Neuronal stem cell (in vitro differentiated cells): Measurements from ENCODE around the gene HTD2.

ENCODE experiments used
- DNase-seq: peaks from one replicate; pipeline ENCODE4 v3.0.0-alpha.2; 2013; ENCODE audit warnings: low spot score
- H2AFZ ChIP-seq: one replicate; pipeline ENCODE4 v1.6.1; 2013; ENCODE audit warnings: mild to moderate bottlenecking, low read length, inconsistent platforms
- H2AK5ac ChIP-seq: 2 replicates; pipeline ENCODE4 v1.6.1; 2013; ENCODE audit warnings: low read depth, mild to moderate bottlenecking, inconsistent platforms, low read length, moderate library complexity, mixed read lengths
- H2BK120ac ChIP-seq: 2 replicates; pipeline ENCODE4 v1.6.1; 2013; ENCODE audit warnings: low read depth, mild to moderate bottlenecking, inconsistent platforms, low read length, moderate library complexity, mixed read lengths
- H2BK12ac ChIP-seq: one replicate; pipeline ENCODE4 v1.6.1; 2013; ENCODE audit warnings: low read length, inconsistent platforms
- H2BK15ac ChIP-seq: 2 replicates; pipeline ENCODE4 v1.6.1; 2013; ENCODE audit warnings: mild to moderate bottlenecking, low read length, inconsistent platforms, mixed read lengths
- H2BK5ac ChIP-seq: one replicate; pipeline ENCODE4 v1.6.1; 2013; ENCODE audit warnings: inconsistent platforms, mild to moderate bottlenecking, low read length, moderate library complexity
- H3K14ac ChIP-seq: one replicate; pipeline ENCODE4 v1.6.1; 2013; ENCODE audit warnings: low read length, inconsistent platforms
- H3K18ac ChIP-seq: 2 replicates; pipeline ENCODE4 v1.6.1; 2013; ENCODE audit warnings: low read length, inconsistent platforms
- H3K23ac ChIP-seq: 2 replicates; pipeline ENCODE4 v1.6.1; 2013; ENCODE audit warnings: low read depth, mild to moderate bottlenecking, mixed read lengths, low read length, inconsistent platforms; ENCODE audit not compliant: poor library complexity
- H3K27ac ChIP-seq: replicated peaks from 3 replicates; pipeline ENCODE4 v1.5.1; 2013; ENCODE audit warnings: low read length, inconsistent platforms
- H3K27me3 ChIP-seq, 3 experiments: 2 replicates each; pipeline ENCODE4 v1.6.1; 2013; ENCODE audit warnings: low read length in 3 of 3, mild to moderate bottlenecking in 2 of 3, inconsistent platforms in 1 of 3, low read depth in 1 of 3, mixed read lengths in 1 of 3, moderate library complexity in 1 of 3; ENCODE audit not compliant: control insufficient read depth in 3 of 3, insufficient read depth in 3 of 3
- H3K36me3 ChIP-seq, 2 donors: replicated peaks in 1 of 2; 2 replicates each; pipeline ENCODE4 v1.6.1; 2013; ENCODE audit warnings: low read length in 2 of 2; ENCODE audit not compliant: control insufficient read depth in 2 of 2, insufficient read depth in 2 of 2
- H3K4ac ChIP-seq: 2 replicates; pipeline ENCODE4 v1.6.1; 2013; ENCODE audit warnings: inconsistent platforms, mild to moderate bottlenecking, low read length, moderate library complexity
- H3K4me1 ChIP-seq, 2 donors: 1 replicate in 1 of 2; 2 replicates in 1 of 2; pipeline ENCODE4 v1.6.1; 2013; ENCODE audit warnings: low read length in 2 of 2, low read depth in 1 of 2; ENCODE audit not compliant: control insufficient read depth in 2 of 2, insufficient read depth in 1 of 2
- H3K4me2 ChIP-seq: one replicate; pipeline ENCODE4 v1.6.1; 2013; ENCODE audit warnings: mild to moderate bottlenecking, low read length, inconsistent platforms; ENCODE audit not compliant: insufficient read depth, poor library complexity, severe bottlenecking
- H3K4me3 ChIP-seq, 2 donors: 2 replicates each; pipeline ENCODE4 v1.5.1; 2013; ENCODE audit warnings: low read length in 2 of 2, mild to moderate bottlenecking in 2 of 2, inconsistent platforms in 1 of 2, moderate library complexity in 1 of 2
- H3K79me1 ChIP-seq: one replicate; pipeline ENCODE4 v1.6.1; 2013; ENCODE audit warnings: low read depth, mild to moderate bottlenecking, inconsistent platforms, low read length, moderate library complexity
- H3K9ac ChIP-seq: one replicate; pipeline ENCODE4 v1.6.1; 2013; ENCODE audit warnings: mild to moderate bottlenecking, low read depth, low read length, inconsistent platforms; ENCODE audit not compliant: poor library complexity
- H3K9me3 ChIP-seq, 2 donors: replicated peaks in 1 of 2; 2 replicates each; pipeline versions ENCODE3 to v1.6.1; 2013; ENCODE audit warnings: low read length in 2 of 2, mild to moderate bottlenecking in 2 of 2, inconsistent platforms in 1 of 2, low read depth in 1 of 2, mixed read lengths in 1 of 2, moderate library complexity in 1 of 2; ENCODE audit not compliant: control insufficient read depth in 2 of 2, insufficient read depth in 1 of 2
- H4K8ac ChIP-seq: one replicate; pipeline ENCODE4 v1.6.1; 2013; ENCODE audit warnings: low read depth, mild to moderate bottlenecking, inconsistent platforms, low read length, moderate library complexity
- H4K91ac ChIP-seq: one replicate; pipeline ENCODE4 v1.6.1; 2013; ENCODE audit warnings: low read length, low read depth, mild to moderate bottlenecking, inconsistent platforms; ENCODE audit not compliant: poor library complexity
- WGBS, 2 donors: extraction: QIAGEN DNeasy Blood & Tissue Kit; methylation state at CpG; one replicate each; pipeline ENCODE4 v1.1.7; 2013; ENCODE audit warnings: missing lambda C conversion rate in 2 of 2, mixed read lengths in 1 of 2; ENCODE audit not compliant: insufficient read length in 2 of 2, insufficient replicate concordance in 1 of 2; ENCODE audit errors: extremely low coverage in 2 of 2; 5-methylcytosine and 5-hydroxymethylcytosine counted together

Gene HTD2

GRCh38 chr3:58351920-58352319 is 45.6 kb downstream of the HTD2 start:
- Histone ChIP-seq H2AFZ (no peak overlapping the region), H2BK5ac (no peak overlapping the region), H3K18ac (no peak overlapping the region), H4K8ac (no peak overlapping the region), H3K4me1 (no peaks in the 10 kb centered on the region), H3K14ac (no peak overlapping the region), H2AK5ac (no peak overlapping the region), H3K4me2 (no peak overlapping the region), H3K27ac (no peak overlapping the region), H3K9ac (no peak overlapping the region), H3K36me3 (no peaks in the 10 kb centered on the region), H3K23ac (no peak overlapping the region), H3K4me3 (no peak overlapping the region), H2BK120ac (no peak overlapping the region), H3K79me1 (no peaks in the 10 kb centered on the region), H3K27me3 (no peaks in the 10 kb centered on the region), H3K9me3 (no peaks in the 10 kb centered on the region), H4K91ac (no peak overlapping the region), H3K4ac (no peak overlapping the region), H2BK12ac (no peak overlapping the region), H2BK15ac (no peak overlapping the region)
- no peak for DNase-seq
- no CpG with 5 or more reads among the region's 3 CpGs for WGBS, 2 donors

- H3K79me1 ChIP-seq = no peaks in the 10 kb centered on the region
- no peak overlapping the region for H3K23ac ChIP-seq
- H2BK12ac ChIP-seq = no peak overlapping the region
- no peaks in the 10 kb centered on the region for H3K9me3 ChIP-seq
- DNase-seq = no peak
- no peaks in the 10 kb centered on the region for H3K4me1 ChIP-seq
- no peaks in the 10 kb centered on the region for H3K36me3 ChIP-seq
- no peak overlapping the region for H3K14ac ChIP-seq
- H3K27ac ChIP-seq = no peak overlapping the region
- no peak overlapping the region for H3K4me3 ChIP-seq
- H3K27me3 ChIP-seq = no peaks in the 10 kb centered on the region
- no peak overlapping the region for H2BK5ac ChIP-seq
- H2BK120ac ChIP-seq = no peak overlapping the region
- H4K91ac ChIP-seq = no peak overlapping the region
- no CpG with 5 or more reads among the region's 6 CpGs for WGBS, 2 donors
- no peak overlapping the region for H2AK5ac ChIP-seq
- no peak overlapping the region for H3K4ac ChIP-seq
- H3K18ac ChIP-seq = no peak overlapping the region
- H2BK15ac ChIP-seq = no peak overlapping the region
- H3K9ac ChIP-seq = no peak overlapping the region
- no peak overlapping the region for H4K8ac ChIP-seq
- H3K4me2 ChIP-seq = no peak overlapping the region
- H2AFZ ChIP-seq = no peak overlapping the region
Observed at GRCh38 chr3:58352626-58353025, 46.3 kb downstream of the HTD2 start.

- Histone ChIP-seq H3K4me3 (no peak overlapping the region), H3K4me2 (no peak overlapping the region), H3K9me3 (no peaks in the 10 kb centered on the region), H3K27ac (no peak overlapping the region), H2AFZ (no peak overlapping the region), H2BK15ac (no peak overlapping the region), H3K23ac (no peak overlapping the region), H3K18ac (no peak overlapping the region), H3K14ac (no peak overlapping the region), H4K8ac (no peak overlapping the region), H2BK5ac (no peak overlapping the region), H3K79me1 (no peaks in the 10 kb centered on the region), H3K36me3 (no peaks in the 10 kb centered on the region), H2BK120ac (no peak overlapping the region), H3K27me3 (no peaks in the 10 kb centered on the region), H2AK5ac (no peak overlapping the region), H3K4ac (no peak overlapping the region), H3K4me1 (no peaks in the 10 kb centered on the region), H2BK12ac (no peak overlapping the region), H4K91ac (no peak overlapping the region), H3K9ac (no peak overlapping the region)
- no peak for DNase-seq
- no CpG with 5 or more reads among the region's 8 CpGs for WGBS, 2 donors
Observed at GRCh38 chr3:58353722-58354553, 47.6 kb downstream of the HTD2 start.

- H2AK5ac ChIP-seq = no peak overlapping the region
- H3K4me3 ChIP-seq = no peak overlapping the region
- no peak overlapping the region for H3K27ac ChIP-seq
- no peak overlapping the region for H3K14ac ChIP-seq
- no peak overlapping the region for H2BK120ac ChIP-seq
- H4K91ac ChIP-seq = no peak overlapping the region
- H2AFZ ChIP-seq = no peak overlapping the region
- no peak for DNase-seq
- H3K9me3 ChIP-seq = no peaks in the 10 kb centered on the region
- no peak overlapping the region for H2BK5ac ChIP-seq
- no peaks in the 10 kb centered on the region for H3K36me3 ChIP-seq
- H2BK12ac ChIP-seq = no peak overlapping the region
- H3K18ac ChIP-seq = no peak overlapping the region
- H3K23ac ChIP-seq = no peak overlapping the region
- H4K8ac ChIP-seq = no peak overlapping the region
- no peaks in the 10 kb centered on the region for H3K27me3 ChIP-seq
- no CpG with 5 or more reads among the region's 8 CpGs for WGBS, 2 donors
- H3K79me1 ChIP-seq = no peaks in the 10 kb centered on the region
- no peaks in the 10 kb centered on the region for H3K4me1 ChIP-seq
- no peak overlapping the region for H3K4me2 ChIP-seq
- no peak overlapping the region for H2BK15ac ChIP-seq
- H3K4ac ChIP-seq = no peak overlapping the region
- no peak overlapping the region for H3K9ac ChIP-seq
Observed at GRCh38 chr3:58355179-58355578, 48.9 kb downstream of the HTD2 start.
